ENCODE results near the gene KHDRBS2.

The KHDRBS2 gene

GRCh38 chr6:62285612-62286469 is at the start of gene KHDRBS2:
Gene KHDRBS2 (minus strand): TSS chr6:62286225.
- no peak for TF ChIP-seq CTCF (IDR thresholded peaks at IDR 0.05; ENCODE audit: low read depth, low read length, missing control alignments)
- DNase-seq (ENCODE audit: extremely low read depth, low read depth), result no peak
- no peak within 1 kb of the TSS for H3K4me3 ChIP-seq (replicated peaks; ENCODE audit: low read depth, low read length)

DNA sequence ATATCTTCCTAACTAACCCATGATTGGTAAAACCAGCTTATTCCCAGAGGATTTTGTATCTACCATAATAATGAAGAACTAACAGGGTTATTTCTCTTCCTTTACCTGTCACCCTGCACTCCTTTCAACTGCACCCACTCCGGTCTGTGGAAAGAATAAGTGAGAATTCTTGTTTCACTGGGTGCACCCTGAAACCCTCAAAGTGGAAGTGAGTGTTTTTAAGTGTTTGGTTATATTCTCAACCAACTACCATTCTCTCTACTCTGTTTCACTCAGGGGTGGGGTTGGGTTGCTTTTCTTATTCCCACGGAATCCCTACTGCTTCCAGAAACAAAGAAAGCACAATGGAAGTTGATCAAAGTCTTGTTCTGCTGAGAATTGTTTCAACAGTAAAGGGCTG is 42.6 kb upstream of the KHDRBS2 start:
- no peak for DNase-seq (ENCODE audit: extremely low read depth, low read depth)
- no peak for TF ChIP-seq CTCF (IDR thresholded peaks at IDR 0.05; ENCODE audit: low read depth, low read length, missing control alignments)
- no peak overlapping the region for H3K4me3 ChIP-seq (replicated peaks; ENCODE audit: low read depth, low read length)

GRCh38 chr6:62324834-62325233 is 38.8 kb upstream of the KHDRBS2 start:
- TF ChIP-seq CTCF (IDR thresholded peaks at IDR 0.05; ENCODE audit: low read depth, low read length, missing control alignments), result no peak
- no peak overlapping the region for H3K4me3 ChIP-seq (replicated peaks; ENCODE audit: low read depth, low read length)
- no peak for DNase-seq (ENCODE audit: extremely low read depth, low read depth)

DNA sequence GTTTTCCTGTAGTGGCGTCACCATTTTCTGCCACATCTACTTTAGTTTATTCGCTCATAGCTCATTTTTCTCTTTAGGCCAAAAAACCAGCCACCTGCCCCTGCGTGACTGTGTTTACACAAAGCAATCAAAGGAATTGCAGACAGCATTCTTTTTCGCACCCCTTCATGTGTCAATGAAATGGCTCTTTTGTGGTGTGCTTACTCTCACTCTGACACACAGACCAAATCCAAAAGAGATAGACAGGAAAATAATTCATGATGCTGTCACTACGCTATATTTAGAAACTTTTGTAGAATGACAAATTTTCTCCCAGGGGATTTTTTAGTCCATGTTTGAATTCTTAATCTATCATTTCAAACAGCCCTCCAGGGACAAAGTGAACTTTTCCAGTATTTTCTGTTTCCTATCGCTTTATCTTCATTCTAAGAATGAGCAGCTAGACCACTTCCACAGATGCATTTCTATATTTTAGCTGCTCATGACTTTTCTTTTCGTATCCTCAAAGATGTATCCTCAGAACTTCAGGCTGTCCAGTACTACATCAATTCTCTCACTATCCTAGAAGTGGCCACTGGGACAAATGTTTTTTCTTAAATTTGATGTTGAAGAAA is 37.9 kb upstream of the KHDRBS2 start:
- TF ChIP-seq CTCF (IDR thresholded peaks at IDR 0.05; ENCODE audit: low read depth, low read length, missing control alignments), result no peak
- H3K4me3 ChIP-seq (replicated peaks; ENCODE audit: low read depth, low read length), result no peak overlapping the region
- no peak for DNase-seq (ENCODE audit: extremely low read depth, low read depth)

DNA sequence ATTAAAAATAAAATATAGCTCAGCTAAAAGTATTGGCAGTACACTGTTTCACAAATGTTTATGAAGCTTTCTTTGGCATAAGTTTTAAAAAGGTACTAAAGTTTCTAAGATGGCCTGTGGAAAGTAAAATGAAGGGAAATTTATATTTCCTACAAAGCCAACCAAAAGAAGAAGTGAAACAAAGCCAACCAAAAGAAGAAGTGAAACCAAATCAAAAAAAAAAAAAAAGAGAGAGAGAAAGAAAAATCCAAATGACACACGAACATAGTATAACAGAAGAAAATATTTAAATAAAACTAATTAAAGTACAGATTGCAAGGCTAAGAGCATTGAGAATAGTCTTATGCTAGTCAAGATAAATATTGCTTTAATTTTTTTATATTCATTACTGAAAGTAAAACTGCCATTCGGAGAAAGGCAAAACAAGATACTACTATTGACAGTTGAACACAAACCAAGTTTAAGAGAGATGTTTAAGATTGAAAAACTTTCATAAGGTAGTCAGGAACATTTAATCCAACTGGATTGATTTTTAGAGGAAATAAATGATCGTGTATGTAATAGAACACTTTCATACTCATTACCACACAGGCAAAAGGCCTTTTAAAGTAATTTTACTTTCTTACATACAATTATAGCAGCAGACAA is 12.8 kb upstream of the KHDRBS2 start:
- no peak for TF ChIP-seq CTCF (IDR thresholded peaks at IDR 0.05; ENCODE audit: low read depth, low read length, missing control alignments)
- no peak overlapping the region for H3K4me3 ChIP-seq (replicated peaks; ENCODE audit: low read depth, low read length)
- no peak for DNase-seq (ENCODE audit: extremely low read depth, low read depth)

DNA sequence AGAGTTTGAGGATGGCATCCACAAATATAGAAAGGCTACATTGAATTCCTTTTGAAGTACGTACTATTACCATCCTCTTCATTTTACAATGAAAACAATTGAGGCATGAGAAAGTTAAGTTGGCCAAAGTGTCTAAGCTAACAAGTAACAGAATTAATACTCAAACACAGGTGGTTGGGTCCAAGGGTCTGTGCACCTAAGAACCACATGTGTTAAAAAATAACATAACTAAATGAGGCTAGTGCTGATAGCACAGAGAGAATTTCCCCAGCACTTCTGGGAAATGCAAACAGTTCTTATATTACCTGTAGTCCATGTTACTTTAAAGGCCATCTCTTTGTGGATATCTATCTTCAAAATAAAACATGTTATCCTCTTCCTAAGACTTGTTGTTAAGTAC is 10.5 kb upstream of the KHDRBS2 start:
- no peak for DNase-seq (ENCODE audit: extremely low read depth, low read depth)
- TF ChIP-seq CTCF (IDR thresholded peaks at IDR 0.05; ENCODE audit: low read depth, low read length, missing control alignments), result no peak
- no peak overlapping the region for H3K4me3 ChIP-seq (replicated peaks; ENCODE audit: low read depth, low read length)

All from HFF-Myc (cell line).